Epidermal melanocyte (primary cell): ENCODE data around the gene SMCO2.

ENCODE experiments used
- DNase-seq: peaks from one replicate; pipeline ENCODE4 v3.0.0; 2011; ENCODE audit warnings: low spot score; ENCODE audit not compliant: insufficient read length

Gene SMCO2

GRCh38 chr12:27550653-27550975, 104.1 kb downstream of the SMCO2 start:
- DNase-seq = no peak

GRCh38 chr12:27551172-27551840, 104.8 kb downstream of the SMCO2 start:
- DNase-seq = no peak
